Osteoblast (primary cell): ENCODE measurements around the gene SAMM50. TPM values are rescaled to one million over a fixed set of nuclear protein-coding genes. Genes with fewer than 3 reads are reported as not detected.
A peak's percentile ranks its signal among the peaks of the same experiment; 100 is the strongest.

Source experiments
- DNase-seq: peaks from one replicate; pipeline ENCODE4 v3.0.0; 2011; ENCODE audit warnings: low spot score, mixed read lengths; ENCODE audit not compliant: insufficient read length; ENCODE audit errors: missing footprints
- H2AFZ ChIP-seq: 2 replicates; pipeline ENCODE4 v1.6.0; 2011; ENCODE audit warnings: mild to moderate bottlenecking, low read length
- H3K27ac ChIP-seq: 2 replicates; pipeline ENCODE4 v1.5.1; 2011; ENCODE audit warnings: mild to moderate bottlenecking, low read depth, low read length, moderate library complexity
- H3K27me3 ChIP-seq: 2 replicates; pipeline ENCODE4 v1.6.0; 2012; ENCODE audit warnings: mild to moderate bottlenecking, control low read depth, inconsistent platforms, low read length, moderate library complexity; ENCODE audit not compliant: insufficient read depth
- H3K36me3 ChIP-seq: 2 replicates; pipeline ENCODE4 v1.5.1; 2011; ENCODE audit warnings: mild to moderate bottlenecking, low read length, control low read depth, moderate library complexity; ENCODE audit not compliant: insufficient read depth
- H3K4me1 ChIP-seq: 2 replicates; pipeline ENCODE4 v1.5.1; 2011; ENCODE audit warnings: mild to moderate bottlenecking, low read length, control low read depth, moderate library complexity; ENCODE audit not compliant: insufficient read depth
- H3K4me2 ChIP-seq: 2 replicates; pipeline ENCODE4 v1.6.0; 2011; ENCODE audit warnings: mild to moderate bottlenecking, low read length; ENCODE audit not compliant: insufficient read depth
- H3K4me3 ChIP-seq: fragments of 200-600 bp; sonication (generic); 3 replicates; pipeline ENCODE4 v1.5.1; 2012; ENCODE audit warnings: mild to moderate bottlenecking, low read length, inconsistent platforms; ENCODE audit not compliant: insufficient read depth
- H3K79me2 ChIP-seq: 2 replicates; pipeline ENCODE4 v1.6.0; 2012; ENCODE audit warnings: mild to moderate bottlenecking, low read length, control low read depth, inconsistent platforms; ENCODE audit not compliant: insufficient read depth
- H3K9me3 ChIP-seq: 2 replicates; pipeline ENCODE4 v1.5.1; 2011; ENCODE audit warnings: low read depth, low read length, control low read depth
- H4K20me1 ChIP-seq: 2 replicates; pipeline ENCODE4 v1.6.0; 2012; ENCODE audit warnings: mild to moderate bottlenecking, low read length, control low read depth; ENCODE audit not compliant: insufficient read depth
- CTCF ChIP-seq: IDR thresholded peaks from 2 replicates; pipeline ENCODE4 v1.5.1; 2011; ENCODE audit warnings: mild to moderate bottlenecking, low read depth, low read length, moderate library complexity; ENCODE audit errors: extremely low read depth
- total RNA-seq: library from RNA; depleted of rRNA; stranded (reverse); fragments of >200 nt; gene quantifications from 2 replicates; pipeline ENCODE4 v1.2.3, GENCODE V29; 2012

SAMM50 gene
- total RNA-seq, 1 donor: 36.6 TPM

- peaks cover 36% of the 10 kb centered on the region for H3K79me2 ChIP-seq
- peak overlapping the region; percentile 91 for H3K4me2 ChIP-seq
- no peaks in the 10 kb centered on the region for H3K36me3 ChIP-seq
- no peak for TF ChIP-seq CTCF
- peaks cover 24% of the 10 kb centered on the region for H3K4me1 ChIP-seq
- H3K27ac ChIP-seq: peak overlapping the region; percentile 89
- peak overlapping the region; percentile 97 for H2AFZ ChIP-seq
- peak; percentile 52 for DNase-seq
- no peaks in the 10 kb centered on the region for H3K27me3 ChIP-seq
- H3K9me3 ChIP-seq: no peaks in the 10 kb centered on the region
- peaks cover 12% of the 10 kb centered on the region for H4K20me1 ChIP-seq
- H3K4me3 ChIP-seq: peak overlapping the region; percentile 97
Observed at GRCh38 chr22:43953988-43954785, 1.1 kb upstream of the SAMM50 start.

- Histone ChIP-seq H2AFZ (peak overlapping the region; percentile 97), H3K4me1 (peaks cover 24% of the 10 kb centered on the region), H4K20me1 (peaks cover 18% of the 10 kb centered on the region), H3K4me2 (peak overlapping the region; percentile 91), H3K4me3 (peak overlapping the region; percentile 97), H3K36me3 (no peaks in the 10 kb centered on the region), H3K79me2 (peaks cover 56% of the 10 kb centered on the region), H3K9me3 (no peaks in the 10 kb centered on the region), H3K27ac (peak overlapping the region; percentile 89), H3K27me3 (no peaks in the 10 kb centered on the region)
- peak; percentile 56 for DNase-seq
- TF ChIP-seq CTCF: no peak
Observed at GRCh38 chr22:43955883-43956782, 891 bp downstream of the SAMM50 start.

- Histone ChIP-seq H2AFZ (no peak overlapping the region), H3K36me3 (no peaks in the 10 kb centered on the region), H3K4me1 (peaks cover 24% of the 10 kb centered on the region), H4K20me1 (peaks cover 20% of the 10 kb centered on the region), H3K27ac (no peak overlapping the region), H3K4me2 (peak overlapping the region; percentile 91), H3K9me3 (no peaks in the 10 kb centered on the region), H3K79me2 (peaks cover 62% of the 10 kb centered on the region), H3K4me3 (no peak overlapping the region), H3K27me3 (no peaks in the 10 kb centered on the region)
- no peak for TF ChIP-seq CTCF
- no peak for DNase-seq
Observed at GRCh38 chr22:43956805-43957463, 1.7 kb downstream of the SAMM50 start.
